Epidermal melanocyte (primary cell): ENCODE results near the gene TFCP2L1.
"Not testable (repeated sequence)": the region's sequence is repeated elsewhere in the genome, so short reads cannot be mapped to it uniquely, and the experiment has no call there.

ENCODE experiments used
- DNase-seq: peaks from one replicate; pipeline ENCODE4 v3.0.0; 2011; ENCODE audit warnings: low spot score; ENCODE audit not compliant: insufficient read length

The TFCP2L1 gene

DNA sequence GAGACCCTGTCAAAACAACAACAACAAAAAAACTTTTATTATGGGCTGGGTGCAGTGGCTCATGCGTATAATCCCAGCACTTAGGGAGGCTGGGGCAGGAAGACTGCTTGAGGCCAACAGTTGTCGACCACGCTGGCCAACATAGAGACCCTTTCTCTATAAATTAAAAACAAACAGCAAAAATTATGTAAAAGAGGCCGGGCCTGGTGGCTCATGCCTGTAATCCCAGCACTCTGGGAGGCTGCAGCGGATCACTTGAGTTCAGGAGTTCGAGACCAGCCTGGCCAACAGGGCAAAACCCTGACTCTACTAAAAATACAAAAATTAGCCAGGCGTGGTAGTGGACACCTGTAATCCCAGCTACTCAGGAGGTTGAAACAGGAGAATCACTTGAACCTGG lies 15.6 kb downstream of the TFCP2L1 start:
- not testable (repeated sequence) for DNase-seq

DNA sequence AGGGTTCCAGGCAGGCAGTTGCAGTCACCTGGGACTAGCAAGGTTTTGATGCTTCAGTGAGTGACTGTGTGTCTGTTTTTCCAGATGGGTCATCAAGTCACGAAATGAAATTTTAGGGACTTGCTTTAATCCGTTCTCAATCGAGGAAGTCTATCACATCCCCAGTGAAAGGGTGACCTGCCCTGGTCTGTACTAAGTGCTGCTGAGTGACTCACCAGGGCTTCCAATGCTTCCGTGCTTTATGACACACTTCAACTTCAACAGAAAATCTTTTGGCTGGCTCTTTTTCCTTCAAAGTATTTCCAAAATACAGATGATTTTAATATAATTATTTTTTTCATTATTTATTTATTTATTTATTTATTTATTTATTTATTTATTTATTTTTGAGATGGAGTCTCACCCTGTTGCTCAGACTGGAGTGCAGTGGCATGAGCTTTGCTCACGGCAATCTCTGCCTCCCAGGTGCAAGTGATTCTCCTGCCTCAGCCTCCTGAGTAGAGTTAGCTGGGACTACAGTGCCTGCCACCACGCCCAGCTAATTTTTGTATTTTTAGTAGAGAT lies 18.4 kb downstream of the TFCP2L1 start:
- DNase-seq, result no peak

DNA sequence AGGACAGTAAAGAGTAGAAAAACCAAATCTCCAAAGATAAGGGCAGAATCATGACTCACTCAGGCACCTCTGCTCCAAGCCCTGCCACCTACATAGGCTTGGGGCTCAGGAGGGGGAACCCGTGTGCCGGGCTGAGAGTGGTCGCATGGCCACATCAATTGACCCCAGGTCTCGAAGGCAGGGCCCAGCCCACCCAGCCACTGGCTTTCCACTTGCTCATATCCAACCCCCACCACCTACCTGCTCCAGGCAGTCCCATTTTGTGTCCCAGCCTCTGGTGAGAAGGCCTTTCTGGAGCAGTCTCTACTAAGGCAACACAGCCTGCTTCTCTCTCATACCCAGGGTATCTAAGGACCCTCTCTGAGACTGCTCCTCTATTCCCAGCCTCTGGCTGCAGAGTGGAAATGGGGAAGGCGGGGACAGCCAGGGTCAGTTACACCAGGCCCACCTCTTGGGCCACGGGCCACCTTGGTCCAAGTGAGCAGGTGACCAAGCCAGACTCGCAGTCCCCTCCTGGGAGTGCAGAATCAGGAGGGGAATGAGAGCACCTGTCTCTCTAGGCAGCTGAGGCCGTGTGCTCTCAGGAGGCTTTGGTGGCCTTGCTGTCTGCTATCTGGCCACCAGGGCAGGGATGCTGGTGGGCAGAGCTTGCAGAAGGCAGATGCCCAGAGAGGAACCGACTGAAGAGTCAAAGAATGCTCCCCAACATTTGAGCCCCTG lies 20.8 kb downstream of the TFCP2L1 start:
- no peak for DNase-seq

DNA sequence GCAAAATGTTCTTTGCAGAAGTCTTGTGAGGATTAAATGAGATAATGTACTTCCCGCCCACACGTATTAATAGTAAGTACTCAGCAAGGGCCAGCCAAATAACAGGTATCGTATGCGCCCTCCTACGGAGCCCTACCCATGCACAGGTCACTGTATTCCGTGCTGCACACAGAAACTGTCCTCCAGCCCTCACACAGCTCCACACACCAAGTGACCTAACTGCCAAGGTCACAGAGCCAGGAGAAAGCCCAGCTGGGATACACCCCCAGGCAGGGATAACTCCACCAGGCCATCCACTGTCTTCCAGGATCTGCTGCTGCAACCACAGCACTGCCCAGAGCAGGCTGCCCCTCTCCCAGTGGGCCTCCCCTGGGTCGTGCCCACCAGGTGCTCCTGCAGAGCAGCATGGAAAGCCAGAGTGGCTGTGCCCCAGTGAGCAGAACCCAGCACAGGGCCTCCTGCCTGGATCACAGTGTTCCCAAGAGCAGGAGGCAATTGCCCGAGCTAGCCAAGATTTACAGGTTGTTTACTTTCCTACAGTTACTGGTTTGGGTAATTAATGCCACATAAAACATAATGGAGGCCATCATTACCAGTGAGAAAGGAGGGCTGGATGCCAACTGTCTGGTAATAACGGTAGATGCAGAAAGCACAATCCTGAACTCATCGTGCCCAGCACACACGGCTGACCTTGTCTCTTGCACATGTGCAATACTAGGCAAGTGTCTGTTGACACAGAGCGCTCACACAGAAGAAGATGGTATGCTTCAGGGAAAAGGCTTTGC lies 24.4 kb downstream of the TFCP2L1 start:
- no peak for DNase-seq

DNA sequence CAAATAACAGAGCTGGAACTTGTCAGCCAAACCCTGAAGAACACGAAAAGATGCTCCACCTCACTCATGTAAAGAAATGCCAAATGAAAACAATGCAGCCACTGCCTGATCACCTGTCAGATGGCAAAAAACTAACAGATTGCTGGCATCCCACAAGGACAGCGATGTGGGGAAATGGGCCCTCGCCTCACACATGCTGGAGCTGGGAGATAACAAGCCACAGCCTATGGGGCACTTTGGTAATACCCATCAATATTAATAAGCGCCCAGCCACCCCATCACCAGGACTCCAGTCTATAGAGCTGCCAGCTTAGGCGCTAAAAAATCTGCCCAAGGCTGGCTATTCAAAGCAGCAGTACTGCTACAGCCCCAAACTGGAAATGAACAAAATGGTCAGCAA lies 27.0 kb downstream of the TFCP2L1 start:
- no peak for DNase-seq

DNA sequence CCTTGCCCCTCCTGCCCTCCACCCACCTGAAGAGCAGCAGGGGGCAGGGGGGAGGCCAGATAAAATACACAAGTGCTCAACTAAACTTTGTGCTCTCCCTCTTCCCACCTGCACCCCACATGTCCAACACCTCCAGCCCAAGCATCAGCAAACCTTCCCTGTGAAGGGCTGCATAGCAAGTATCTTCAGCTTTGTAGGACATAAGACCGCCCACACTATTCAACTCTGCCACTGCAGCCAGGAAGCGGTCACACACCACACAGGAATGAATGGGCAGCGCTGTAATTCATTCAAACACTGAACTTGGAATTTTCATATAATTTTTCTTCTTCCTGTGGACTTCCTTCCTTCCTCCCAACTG lies 27.5 kb downstream of the TFCP2L1 start:
- no peak for DNase-seq

DNA sequence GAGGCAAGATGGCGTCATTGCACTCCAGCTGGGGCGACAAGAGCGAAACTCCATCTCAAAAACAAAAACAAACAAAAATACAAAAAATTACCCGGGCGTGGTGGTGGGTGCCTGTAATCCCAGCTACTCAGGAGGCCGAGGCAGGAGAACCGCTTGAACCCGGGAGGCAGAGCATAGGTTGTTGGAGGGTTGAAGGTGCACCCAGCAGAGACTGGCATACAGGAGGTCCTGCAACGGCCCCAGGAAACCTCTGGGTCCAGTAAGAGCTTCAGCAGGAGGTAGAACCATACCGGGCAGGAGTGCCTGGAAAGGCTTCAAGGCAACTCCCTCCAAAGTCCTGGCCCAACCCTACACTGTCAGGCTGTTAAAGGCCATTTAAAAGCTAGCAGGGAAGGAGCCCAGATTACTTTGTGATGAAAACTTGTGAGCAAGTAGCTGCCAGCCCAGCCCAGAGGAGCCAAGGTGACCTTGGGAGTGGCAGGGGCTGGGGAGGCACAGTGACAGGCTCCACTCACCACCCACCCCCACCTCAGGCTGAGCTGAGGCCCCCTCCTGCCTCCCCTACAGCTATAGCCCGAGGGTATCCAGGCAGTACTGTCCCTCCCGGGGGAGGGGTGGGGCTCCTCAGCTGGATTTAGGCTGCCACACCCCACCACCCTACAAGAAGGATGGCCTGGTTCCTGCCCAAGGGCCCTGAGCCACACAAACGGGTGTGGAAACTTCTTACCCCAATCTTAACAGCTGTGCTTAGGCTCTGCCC lies 28.1 kb downstream of the TFCP2L1 start:
- DNase-seq, result no peak

DNA sequence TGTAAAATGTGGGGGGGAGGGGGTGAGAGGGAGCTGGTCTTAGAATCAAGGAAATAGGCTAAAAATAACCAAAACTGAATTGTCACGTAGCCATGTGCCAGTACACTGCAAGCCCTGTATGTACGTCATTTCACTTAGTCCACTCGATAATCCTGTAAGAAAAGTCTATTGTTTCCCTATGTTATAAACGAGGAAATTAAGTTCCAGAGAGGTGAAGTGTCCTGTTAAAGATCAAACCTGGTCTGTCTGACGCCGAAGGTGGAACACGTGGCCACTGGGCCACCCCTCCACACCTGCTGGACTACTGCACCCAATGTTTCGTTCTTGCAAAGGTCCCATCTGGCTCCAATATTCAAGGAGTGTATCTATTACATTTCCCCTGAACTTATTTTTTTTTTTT lies 29.6 kb downstream of the TFCP2L1 start:
- no peak for DNase-seq

DNA sequence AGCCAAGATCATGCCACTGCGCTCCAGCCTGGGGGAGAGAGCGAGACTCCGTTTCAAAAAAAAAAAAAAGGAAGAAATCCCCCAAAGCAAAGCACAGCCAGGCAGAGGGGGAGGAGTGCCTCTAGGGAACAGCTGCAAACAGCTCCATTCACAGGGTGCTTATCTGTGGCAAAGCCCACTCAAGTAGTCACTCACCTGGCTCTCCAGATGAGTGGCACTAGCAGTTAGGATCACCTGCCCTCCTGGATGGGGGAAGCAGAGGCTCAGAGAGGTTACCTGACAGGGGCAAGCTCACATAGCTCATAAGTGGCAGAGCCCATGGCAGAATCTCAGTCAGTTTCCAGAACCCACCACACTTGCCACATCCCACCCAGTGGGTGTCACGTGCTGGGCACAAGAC lies 30.3 kb downstream of the TFCP2L1 start:
- DNase-seq, result no peak

DNA sequence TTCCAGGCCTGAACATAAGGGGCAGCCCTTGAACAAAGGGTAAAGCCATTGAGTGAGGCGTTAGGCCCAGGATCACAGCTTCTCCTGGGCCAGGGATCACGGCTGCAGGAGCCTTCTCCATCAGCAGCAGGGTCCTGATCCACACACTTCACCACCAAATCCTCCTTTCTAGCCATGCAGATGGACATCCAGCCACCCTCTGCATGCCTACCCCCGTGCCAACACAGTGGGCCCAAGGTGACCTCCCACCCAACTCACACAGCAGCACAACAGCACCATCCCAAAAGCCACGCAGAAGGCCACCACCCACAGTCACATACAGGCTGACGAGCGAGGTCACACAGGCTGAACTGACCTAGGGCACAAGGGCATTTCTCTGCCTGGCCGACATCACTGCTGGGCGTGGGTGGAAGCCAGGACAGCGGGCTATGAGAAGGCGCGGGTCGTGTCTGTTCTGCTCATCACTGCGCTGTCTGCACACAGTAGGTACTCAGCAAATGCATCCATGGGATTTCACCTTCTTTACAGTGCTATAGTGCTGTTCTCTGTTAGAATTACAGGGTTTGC lies 31.2 kb downstream of the TFCP2L1 start:
- DNase-seq, result no peak

DNA sequence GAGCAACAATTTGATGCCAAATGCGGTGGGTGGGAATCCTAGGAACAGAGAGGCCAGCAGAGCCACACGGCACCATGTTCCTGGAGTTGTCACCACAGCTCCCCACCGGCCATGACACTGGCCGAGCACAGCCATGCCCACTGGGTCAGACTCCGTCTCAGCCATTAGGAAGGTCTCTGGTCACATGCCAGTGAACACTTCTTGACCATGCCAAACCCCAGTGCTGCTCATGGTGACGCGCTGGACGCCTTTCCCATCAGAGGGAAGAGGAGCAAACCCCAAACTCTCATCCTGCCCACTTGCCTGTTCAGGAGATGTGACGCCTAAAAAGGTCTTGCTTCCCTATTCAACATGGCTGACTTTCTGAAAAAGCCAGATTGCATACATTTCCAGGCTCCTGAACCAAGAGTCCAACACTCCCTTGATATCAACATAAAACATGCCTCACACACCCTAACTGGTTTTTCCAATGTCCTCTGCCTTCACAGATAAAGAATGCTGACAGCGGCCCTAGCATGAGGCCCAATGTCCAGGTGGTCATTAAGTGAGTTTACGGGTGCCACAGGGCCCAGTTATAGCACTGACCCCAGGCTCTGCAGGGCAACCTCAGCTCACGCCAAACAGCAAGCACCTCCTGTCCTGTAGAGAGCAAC lies 31.9 kb downstream of the TFCP2L1 start:
- DNase-seq, result no peak

DNA sequence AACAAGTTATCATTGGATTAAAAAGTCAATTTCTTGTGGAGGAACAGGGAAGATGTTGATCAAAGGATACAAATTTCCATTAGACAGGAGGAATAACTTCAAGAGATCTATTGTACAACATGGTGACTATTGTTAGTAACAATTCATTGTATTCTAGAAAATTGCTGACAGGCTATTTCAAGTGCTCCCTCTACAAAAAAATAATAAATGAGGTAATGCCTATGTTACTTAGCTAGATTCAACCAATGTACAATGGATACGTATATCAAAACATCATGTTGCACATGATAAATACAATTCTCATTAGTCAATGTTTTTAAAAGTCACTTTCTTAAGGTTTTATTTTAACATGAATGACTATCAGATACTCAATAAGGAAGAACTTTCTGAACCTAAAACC lies 33.5 kb downstream of the TFCP2L1 start:
- no peak for DNase-seq

DNA sequence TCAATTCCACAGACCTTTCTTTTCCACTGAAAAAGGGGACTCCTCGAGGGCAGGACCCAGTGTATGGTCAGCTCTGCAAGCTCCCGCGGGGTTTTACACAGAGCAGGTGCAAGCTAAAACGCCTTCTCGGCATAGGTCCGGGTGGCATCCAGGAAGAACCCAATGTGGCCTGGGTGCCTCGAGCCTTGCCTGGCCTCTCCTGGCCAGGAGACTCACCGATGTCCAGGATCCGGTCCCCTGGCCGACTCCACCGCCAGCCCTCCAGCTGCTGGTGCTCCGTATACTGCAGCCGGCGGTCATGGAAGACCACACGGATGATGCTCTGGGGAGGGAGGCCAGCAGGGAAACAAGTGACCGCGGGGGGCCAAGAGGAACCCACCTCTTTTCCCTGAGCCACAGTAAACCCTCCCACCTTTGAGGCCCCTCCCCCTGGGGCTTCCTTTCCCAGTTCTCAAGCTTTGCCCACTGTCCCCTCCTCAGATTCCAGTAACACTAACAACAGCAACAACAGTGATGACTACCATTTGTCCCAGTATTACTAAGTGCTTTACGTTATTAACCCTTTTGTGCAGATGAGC lies 36.1 kb downstream of the TFCP2L1 start:
- no peak for DNase-seq

DNA sequence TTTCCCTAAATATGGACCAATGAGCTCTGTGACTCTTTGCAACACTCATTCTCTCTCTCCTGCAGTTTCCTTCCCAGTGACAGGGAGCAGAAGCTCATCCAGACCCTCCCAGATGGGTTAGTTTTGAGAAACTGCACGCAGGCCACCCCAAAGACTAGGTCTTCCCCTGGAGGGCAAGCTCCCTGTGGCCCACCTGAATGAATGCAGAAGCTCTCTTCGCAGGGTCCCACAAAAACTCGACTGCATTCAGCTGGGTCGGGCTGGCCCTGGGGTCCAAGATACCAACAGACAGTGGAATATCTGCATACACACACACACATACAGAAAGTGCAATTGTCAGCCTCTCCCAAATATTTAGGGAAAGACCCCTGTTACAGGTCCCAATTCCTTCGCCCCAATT lies 37.0 kb downstream of the TFCP2L1 start:
- DNase-seq, result no peak

DNA sequence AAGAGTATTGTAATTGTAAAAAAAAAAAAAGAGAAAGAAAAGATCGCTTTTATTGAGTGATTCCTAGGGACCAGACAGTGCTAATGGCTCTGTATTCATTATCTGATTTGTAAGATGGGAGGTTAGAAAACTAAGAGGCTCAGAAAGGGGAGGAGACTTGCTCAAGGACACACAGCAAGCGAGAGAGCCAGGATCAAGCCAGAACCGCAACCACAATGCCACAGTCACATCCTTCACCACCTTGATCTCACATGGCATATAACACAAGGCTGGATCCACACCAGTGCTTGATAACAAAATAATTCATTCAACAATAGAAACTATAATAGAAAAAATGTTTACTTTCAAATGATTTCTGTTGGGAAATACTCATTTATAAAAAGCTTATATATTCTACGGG lies 37.5 kb downstream of the TFCP2L1 start:
- no peak for DNase-seq

DNA sequence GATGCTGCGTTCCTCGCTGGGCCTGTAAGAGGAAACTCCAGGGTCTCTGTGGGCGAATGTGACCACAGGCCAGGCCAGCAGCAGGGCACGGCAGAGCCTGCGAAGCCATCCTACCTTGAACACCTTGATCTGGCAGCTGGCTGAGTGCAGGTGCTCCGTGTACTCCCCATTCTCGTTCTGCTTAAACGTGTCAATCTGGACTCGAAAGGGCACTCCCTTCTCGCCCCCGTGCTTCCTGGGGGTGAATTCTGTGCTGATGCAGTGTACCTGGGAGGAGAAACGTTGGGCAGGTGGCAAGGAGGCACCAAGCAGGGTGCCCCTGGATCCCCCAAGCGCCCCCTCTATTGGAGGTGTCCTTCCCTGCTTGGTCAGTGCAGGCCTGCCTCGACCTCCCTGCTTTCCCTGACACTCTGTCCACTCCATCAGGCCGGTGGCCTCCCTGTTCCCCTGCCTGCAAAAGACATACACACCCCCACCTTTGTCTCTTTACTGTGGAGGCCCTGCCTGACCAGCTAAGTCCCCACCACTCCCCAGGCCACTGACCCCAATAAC lies 38.2 kb downstream of the TFCP2L1 start:
- no peak for DNase-seq

DNA sequence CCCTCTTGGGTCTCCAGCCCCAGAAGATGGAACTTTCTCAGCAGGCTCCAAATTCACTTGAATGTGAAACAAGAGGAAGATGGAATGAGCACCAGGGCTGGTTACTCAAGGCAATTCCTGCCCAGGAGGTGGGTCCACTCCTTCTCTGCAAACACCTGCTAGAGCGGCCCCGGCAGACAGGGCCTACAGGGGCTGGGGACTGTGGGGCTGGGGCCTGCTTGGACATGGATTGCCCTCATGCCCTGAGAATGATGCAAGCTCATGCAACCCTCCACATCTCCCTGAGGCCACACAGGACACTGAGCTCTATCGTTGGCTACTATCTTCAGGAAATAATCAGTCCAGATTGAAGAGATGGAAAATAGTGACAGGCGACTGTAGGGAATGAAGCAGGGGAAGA lies 39.1 kb downstream of the TFCP2L1 start:
- no peak for DNase-seq

DNA sequence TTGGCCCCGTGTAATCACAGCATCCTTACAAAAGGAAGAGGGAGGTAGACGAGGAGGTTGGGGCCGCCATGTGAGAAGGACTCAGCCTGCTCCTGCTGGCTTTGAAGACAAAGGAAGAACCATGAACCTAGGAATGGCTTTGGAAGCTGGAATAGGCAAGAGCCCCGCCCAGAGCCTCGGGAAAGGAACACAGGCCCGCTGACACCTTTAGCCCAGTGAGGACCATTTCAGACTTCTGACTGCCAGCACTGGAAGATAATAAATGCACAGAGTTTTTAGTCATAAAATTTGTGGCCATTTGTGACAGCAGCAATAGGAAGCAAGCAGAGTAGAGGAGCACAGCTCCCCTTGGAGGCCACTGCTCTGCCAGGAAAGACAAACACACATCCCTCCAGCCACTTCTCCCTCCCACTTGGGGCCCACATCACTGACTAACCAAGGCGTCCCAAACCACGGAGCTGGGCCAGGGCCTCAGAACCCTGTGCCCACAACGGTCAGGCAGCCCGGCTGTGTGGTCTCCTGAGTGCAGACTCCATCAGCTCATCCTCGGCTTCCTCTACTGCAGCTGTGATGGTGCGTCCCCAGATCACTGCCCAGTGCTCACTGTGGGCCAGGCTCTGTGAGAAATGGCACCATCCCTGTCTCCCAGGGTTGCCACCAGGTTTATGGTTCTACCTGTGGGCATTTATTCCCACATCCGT lies 39.7 kb downstream of the TFCP2L1 start:
- no peak for DNase-seq

DNA sequence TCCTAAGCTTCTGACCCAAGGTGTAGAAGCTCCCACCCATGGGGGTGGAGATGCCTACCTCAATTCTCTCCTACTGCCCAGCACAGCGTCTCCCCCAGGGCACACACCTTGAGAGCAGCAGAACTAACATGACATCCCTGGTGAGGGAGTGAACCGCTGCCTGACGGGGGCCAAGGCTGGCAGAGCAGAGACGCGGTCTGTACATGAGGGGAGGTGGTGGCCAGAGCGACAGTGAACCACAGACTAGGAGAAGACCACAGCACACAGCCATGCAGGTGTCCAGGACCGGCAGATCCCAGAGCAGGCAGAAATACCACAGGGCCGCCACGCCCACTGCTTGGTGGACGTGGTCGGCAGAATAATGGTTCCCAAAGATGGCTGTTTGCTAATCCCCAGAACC lies 40.4 kb downstream of the TFCP2L1 start:
- DNase-seq, result no peak
